Osteoblast (primary cell): ENCODE results near the gene SPRYD4. TPM values are rescaled to one million over a fixed set of nuclear protein-coding genes. Genes with fewer than 3 reads are reported as not detected.
"Not testable (repeated sequence)": the region's sequence is repeated elsewhere in the genome, so short reads cannot be mapped to it uniquely, and the experiment has no call there.

Source experiments
- DNase-seq: peaks from one replicate; pipeline ENCODE4 v3.0.0; 2011; ENCODE audit warnings: low spot score, mixed read lengths; ENCODE audit not compliant: insufficient read length; ENCODE audit errors: missing footprints
- H2AFZ ChIP-seq: 2 replicates; pipeline ENCODE4 v1.6.0; 2011; ENCODE audit warnings: mild to moderate bottlenecking, low read length
- H3K27ac ChIP-seq: 2 replicates; pipeline ENCODE4 v1.5.1; 2011; ENCODE audit warnings: mild to moderate bottlenecking, low read depth, low read length, moderate library complexity
- H3K27me3 ChIP-seq: 2 replicates; pipeline ENCODE4 v1.6.0; 2012; ENCODE audit warnings: mild to moderate bottlenecking, control low read depth, inconsistent platforms, low read length, moderate library complexity; ENCODE audit not compliant: insufficient read depth
- H3K36me3 ChIP-seq: 2 replicates; pipeline ENCODE4 v1.5.1; 2011; ENCODE audit warnings: mild to moderate bottlenecking, low read length, control low read depth, moderate library complexity; ENCODE audit not compliant: insufficient read depth
- H3K4me1 ChIP-seq: 2 replicates; pipeline ENCODE4 v1.5.1; 2011; ENCODE audit warnings: mild to moderate bottlenecking, low read length, control low read depth, moderate library complexity; ENCODE audit not compliant: insufficient read depth
- H3K4me2 ChIP-seq: 2 replicates; pipeline ENCODE4 v1.6.0; 2011; ENCODE audit warnings: mild to moderate bottlenecking, low read length; ENCODE audit not compliant: insufficient read depth
- H3K4me3 ChIP-seq: fragments of 200-600 bp; sonication (generic); 3 replicates; pipeline ENCODE4 v1.5.1; 2012; ENCODE audit warnings: mild to moderate bottlenecking, low read length, inconsistent platforms; ENCODE audit not compliant: insufficient read depth
- H3K79me2 ChIP-seq: 2 replicates; pipeline ENCODE4 v1.6.0; 2012; ENCODE audit warnings: mild to moderate bottlenecking, low read length, control low read depth, inconsistent platforms; ENCODE audit not compliant: insufficient read depth
- H3K9me3 ChIP-seq: 2 replicates; pipeline ENCODE4 v1.5.1; 2011; ENCODE audit warnings: low read depth, low read length, control low read depth
- H4K20me1 ChIP-seq: 2 replicates; pipeline ENCODE4 v1.6.0; 2012; ENCODE audit warnings: mild to moderate bottlenecking, low read length, control low read depth; ENCODE audit not compliant: insufficient read depth
- total RNA-seq: library from RNA; depleted of rRNA; stranded (reverse); fragments of >200 nt; gene quantifications from 2 replicates; pipeline ENCODE4 v1.2.3, GENCODE V29; 2012
- TF ChIP-seq, protein P1 (sequence below): IDR thresholded peaks from 2 replicates; pipeline ENCODE4 v1.5.1; 2011; ENCODE audit warnings: mild to moderate bottlenecking, low read depth, low read length, moderate library complexity; ENCODE audit errors: extremely low read depth

SPRYD4 gene
- total RNA-seq, 1 donor = 2.5 TPM

DNA sequence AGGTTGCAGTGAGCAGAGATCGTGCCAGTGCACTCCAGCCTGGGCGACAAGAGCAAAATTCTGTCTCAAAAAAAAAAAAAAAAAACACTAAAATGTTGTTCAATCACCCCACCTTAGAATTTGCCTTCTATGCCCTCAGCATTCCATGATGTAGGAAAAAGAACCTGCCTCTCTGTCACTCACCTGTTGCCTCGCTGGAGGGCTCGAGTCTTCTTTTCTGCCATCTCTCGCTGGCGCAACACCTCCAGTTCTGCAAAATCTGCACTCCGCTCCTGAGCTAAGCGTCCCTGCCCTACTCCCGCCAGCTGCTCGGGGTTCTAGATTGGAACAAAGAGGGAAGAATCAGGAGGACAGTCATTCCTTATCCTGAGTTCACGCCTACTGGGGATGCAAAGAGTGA is 37.1 kb upstream of the SPRYD4 start:
- TF ChIP-seq, protein P1, sequence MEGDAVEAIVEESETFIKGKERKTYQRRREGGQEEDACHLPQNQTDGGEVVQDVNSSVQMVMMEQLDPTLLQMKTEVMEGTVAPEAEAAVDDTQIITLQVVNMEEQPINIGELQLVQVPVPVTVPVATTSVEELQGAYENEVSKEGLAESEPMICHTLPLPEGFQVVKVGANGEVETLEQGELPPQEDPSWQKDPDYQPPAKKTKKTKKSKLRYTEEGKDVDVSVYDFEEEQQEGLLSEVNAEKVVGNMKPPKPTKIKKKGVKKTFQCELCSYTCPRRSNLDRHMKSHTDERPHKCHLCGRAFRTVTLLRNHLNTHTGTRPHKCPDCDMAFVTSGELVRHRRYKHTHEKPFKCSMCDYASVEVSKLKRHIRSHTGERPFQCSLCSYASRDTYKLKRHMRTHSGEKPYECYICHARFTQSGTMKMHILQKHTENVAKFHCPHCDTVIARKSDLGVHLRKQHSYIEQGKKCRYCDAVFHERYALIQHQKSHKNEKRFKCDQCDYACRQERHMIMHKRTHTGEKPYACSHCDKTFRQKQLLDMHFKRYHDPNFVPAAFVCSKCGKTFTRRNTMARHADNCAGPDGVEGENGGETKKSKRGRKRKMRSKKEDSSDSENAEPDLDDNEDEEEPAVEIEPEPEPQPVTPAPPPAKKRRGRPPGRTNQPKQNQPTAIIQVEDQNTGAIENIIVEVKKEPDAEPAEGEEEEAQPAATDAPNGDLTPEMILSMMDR = no peak
- Histone ChIP-seq H4K20me1 (no peaks in the 10 kb centered on the region), H2AFZ (no peak overlapping the region), H3K27ac (no peak overlapping the region), H3K9me3 (no peaks in the 10 kb centered on the region), H3K79me2 (peaks cover 3% of the 10 kb centered on the region), H3K36me3 (peaks cover 13% of the 10 kb centered on the region), H3K27me3 (no peaks in the 10 kb centered on the region), H3K4me1 (no peaks in the 10 kb centered on the region), H3K4me2 (no peak overlapping the region), H3K4me3 (no peak overlapping the region)
- no peak for DNase-seq

DNA sequence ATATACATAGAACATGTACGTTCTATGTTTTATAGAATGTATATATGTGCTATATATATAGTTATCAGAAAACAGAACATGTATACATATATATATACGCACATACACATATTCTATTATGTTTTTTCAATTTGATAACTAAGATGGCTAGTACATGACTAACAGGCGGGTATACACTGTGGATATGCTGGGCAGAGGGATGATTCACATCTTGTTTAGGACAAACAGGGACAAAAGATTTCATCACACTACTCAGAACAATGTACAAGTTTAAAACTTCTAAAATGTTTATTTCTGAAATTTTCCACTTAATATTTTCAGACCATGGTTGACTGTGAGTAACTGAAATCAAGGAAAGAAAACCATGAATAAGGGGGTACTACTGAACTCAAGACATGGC is 36.5 kb upstream of the SPRYD4 start:
- no peak overlapping the region for H2AFZ ChIP-seq
- DNase-seq = no peak
- TF ChIP-seq, protein P1 = no peak
- no peaks in the 10 kb centered on the region for H4K20me1 ChIP-seq
- H3K4me3 ChIP-seq = no peak overlapping the region
- peaks cover 8% of the 10 kb centered on the region for H3K79me2 ChIP-seq
- no peaks in the 10 kb centered on the region for H3K27me3 ChIP-seq
- no peak overlapping the region for H3K4me2 ChIP-seq
- H3K9me3 ChIP-seq = no peaks in the 10 kb centered on the region
- H3K4me1 ChIP-seq = no peaks in the 10 kb centered on the region
- H3K27ac ChIP-seq = no peak overlapping the region
- peaks cover 13% of the 10 kb centered on the region for H3K36me3 ChIP-seq

DNA sequence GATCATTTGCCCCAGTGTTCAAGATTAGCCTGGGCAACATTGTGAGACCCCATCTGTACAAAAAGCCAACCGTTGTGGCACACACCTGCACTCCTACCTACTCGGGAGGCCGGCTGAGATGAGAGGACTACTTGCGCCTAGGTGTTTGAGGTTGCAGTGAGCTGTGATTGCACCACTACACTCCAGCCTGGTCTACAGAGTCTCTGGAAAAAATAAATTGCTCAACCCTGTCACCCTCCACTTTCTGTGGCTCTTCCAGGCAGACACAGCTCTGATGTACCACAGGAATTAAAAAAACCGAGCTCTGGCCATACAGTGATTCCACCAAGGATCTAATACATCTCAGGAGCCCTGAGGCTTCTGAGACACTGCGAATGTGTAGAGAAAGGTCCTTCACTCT is 33.5 kb upstream of the SPRYD4 start:
- Histone ChIP-seq H3K79me2 (peaks cover 32% of the 10 kb centered on the region), H2AFZ (no peak overlapping the region), H3K36me3 (peaks cover 9% of the 10 kb centered on the region), H3K4me2 (no peak overlapping the region), H3K9me3 (no peaks in the 10 kb centered on the region), H4K20me1 (no peaks in the 10 kb centered on the region), H3K4me1 (no peaks in the 10 kb centered on the region), H3K27ac (no peak overlapping the region), H3K27me3 (no peaks in the 10 kb centered on the region), H3K4me3 (no peak overlapping the region)
- TF ChIP-seq, protein P1 = no peak
- DNase-seq = no peak

DNA sequence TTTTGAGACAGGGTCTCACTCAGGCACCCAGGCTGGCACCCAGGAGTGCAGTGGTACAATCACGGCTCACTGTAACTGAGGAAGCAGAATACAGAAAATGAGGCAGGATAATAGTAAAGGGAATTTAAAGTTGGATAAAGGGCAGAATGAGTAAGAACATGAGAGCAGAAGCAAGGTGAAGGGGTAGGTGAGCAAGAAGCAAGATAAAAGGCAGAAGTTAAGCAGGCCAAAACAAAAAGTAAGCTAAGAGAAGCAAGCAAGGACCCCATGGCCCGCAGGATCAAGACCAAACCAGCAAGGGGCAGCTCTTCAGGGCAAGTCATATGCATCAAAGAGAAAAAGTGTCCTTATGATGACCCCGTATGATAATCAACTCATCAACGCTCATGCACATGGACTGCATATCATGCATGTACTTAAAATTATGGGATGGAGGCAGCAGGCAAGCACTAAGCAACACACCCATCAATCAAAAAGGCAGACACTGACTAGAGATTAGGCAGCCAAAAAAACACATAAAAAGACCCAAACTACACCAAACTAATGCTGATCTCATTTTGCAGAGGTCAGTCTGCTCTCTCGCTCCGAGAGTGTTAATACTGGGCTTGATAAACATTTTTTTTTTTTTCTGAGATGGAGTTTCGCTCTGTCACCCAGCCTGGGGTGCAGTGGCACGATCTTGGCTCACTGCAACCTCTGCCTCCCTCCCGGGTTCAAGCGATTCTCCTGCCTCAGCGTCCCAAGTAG is 30.8 kb upstream of the SPRYD4 start:
- no peaks in the 10 kb centered on the region for H3K4me1 ChIP-seq
- H3K36me3 ChIP-seq = no peaks in the 10 kb centered on the region
- H3K27ac ChIP-seq = no peak overlapping the region
- H3K27me3 ChIP-seq = no peaks in the 10 kb centered on the region
- DNase-seq = no peak
- H4K20me1 ChIP-seq = no peaks in the 10 kb centered on the region
- H3K4me2 ChIP-seq = no peak overlapping the region
- no peak overlapping the region for H3K4me3 ChIP-seq
- no peaks in the 10 kb centered on the region for H3K9me3 ChIP-seq
- peaks cover 48% of the 10 kb centered on the region for H3K79me2 ChIP-seq
- H2AFZ ChIP-seq = peak overlapping the region; percentile 4
- TF ChIP-seq, protein P1 = no peak

DNA sequence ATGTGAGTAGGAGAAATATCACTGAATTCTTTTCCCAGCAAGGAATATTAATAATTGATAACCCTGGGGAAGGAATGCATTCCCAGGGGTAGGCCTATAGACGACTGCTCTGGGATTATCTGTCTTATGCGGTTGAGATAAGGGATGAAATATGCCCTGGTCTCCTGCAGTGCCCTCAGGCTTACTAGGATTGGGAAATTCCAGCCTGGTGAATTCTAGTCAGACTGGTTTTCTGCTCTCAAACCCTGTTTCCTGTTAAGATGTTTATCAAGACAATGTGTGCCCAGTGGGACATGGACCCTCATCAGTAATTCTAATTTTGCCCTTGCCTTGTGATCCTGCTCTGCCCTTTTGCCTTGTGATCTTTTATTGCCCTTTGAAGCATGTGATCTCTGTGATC is 25.2 kb upstream of the SPRYD4 start:
- H3K27me3 ChIP-seq, H2AFZ ChIP-seq, H3K4me2 ChIP-seq, H3K4me3 ChIP-seq, H3K4me1 ChIP-seq, H3K9me3 ChIP-seq, H3K36me3 ChIP-seq, H4K20me1 ChIP-seq, DNase-seq, H3K27ac ChIP-seq: not testable (repeated sequence)
- peaks cover 34% of the 10 kb centered on the region for H3K79me2 ChIP-seq
